ENCODE results near the gene OR2D3.
"Not testable (repeated sequence)": the region's sequence is repeated elsewhere in the genome, so short reads cannot be mapped to it uniquely, and the experiment has no call there.

Gene OR2D3

DNA sequence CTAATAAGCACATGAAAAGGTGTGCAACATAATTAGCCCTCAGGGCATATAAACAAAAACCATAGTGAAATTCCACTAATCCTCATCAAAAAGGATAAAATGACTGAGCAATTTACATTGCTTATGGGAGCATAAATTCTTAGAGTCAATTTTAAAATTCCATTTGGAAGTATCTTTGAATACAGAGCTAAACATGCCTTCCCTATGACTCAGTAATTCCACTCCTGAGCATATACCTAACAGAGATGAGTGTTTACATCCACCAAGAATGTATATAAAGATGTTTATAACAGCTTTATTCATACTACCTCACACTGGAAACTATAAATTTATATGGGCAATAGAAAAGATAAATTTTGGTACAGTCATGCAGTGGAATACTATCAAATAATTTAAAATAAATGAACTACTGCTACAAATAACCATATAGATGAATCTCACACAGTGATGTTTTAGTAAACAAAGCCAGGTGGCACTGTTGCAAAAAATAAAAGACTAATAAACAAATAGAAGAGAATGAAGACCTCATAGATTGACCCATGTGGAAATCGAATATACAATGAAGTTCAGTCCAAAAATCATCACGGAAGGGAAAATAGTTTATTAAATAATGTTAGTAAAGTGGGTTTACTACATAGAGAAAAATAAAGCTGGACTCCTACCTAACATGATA is 20.3 kb upstream of the OR2D3 start:
- Histone ChIP-seq H3K4me3 (no peak overlapping the region), H3K27ac (no peak overlapping the region), H3K9me3 (no peaks in the 10 kb centered on the region), H3K36me3 (no peaks in the 10 kb centered on the region), H3K4me1 (no peaks in the 10 kb centered on the region), H3K27me3 (no peaks in the 10 kb centered on the region)
- DNase-seq = no peak
- intact Hi-C loops (cut with DNase I; ENCODE audit: low total_unique reads) = no loop called here
- TF ChIP-seq, protein P1, sequence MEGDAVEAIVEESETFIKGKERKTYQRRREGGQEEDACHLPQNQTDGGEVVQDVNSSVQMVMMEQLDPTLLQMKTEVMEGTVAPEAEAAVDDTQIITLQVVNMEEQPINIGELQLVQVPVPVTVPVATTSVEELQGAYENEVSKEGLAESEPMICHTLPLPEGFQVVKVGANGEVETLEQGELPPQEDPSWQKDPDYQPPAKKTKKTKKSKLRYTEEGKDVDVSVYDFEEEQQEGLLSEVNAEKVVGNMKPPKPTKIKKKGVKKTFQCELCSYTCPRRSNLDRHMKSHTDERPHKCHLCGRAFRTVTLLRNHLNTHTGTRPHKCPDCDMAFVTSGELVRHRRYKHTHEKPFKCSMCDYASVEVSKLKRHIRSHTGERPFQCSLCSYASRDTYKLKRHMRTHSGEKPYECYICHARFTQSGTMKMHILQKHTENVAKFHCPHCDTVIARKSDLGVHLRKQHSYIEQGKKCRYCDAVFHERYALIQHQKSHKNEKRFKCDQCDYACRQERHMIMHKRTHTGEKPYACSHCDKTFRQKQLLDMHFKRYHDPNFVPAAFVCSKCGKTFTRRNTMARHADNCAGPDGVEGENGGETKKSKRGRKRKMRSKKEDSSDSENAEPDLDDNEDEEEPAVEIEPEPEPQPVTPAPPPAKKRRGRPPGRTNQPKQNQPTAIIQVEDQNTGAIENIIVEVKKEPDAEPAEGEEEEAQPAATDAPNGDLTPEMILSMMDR (IDR thresholded peaks at IDR 0.05) = peak in 1 of 2 experiments; percentile 3

DNA sequence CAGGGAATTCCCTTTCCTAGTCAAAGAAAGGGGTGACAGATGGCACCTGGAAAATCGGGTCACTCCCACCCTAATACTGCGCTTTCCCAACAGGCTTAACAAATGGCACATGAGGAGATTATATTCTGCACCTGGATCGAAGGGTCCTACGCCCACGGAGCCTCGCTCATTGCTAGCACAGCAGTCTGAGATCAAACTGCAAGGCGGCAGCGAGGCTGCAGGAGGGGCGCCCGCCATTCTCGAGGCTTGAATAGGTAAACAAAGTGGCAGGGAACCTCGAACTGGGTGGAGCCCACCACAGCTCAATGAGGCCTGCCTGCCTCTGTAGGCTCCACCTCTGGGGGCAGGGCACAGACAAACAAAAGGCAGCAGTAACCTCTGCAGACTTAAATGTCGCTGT is 16.0 kb upstream of the OR2D3 start:
- DNase-seq; H3K4me3 ChIP-seq; H3K36me3 ChIP-seq; H3K27ac ChIP-seq; H3K4me1 ChIP-seq; H3K9me3 ChIP-seq; H3K27me3 ChIP-seq; intact Hi-C loops (cut with DNase I; ENCODE audit: low total_unique reads): not testable (repeated sequence)

- no peak for DNase-seq
- no peak overlapping the region for H3K27ac ChIP-seq
- intact Hi-C loops (cut with DNase I; ENCODE audit: low total_unique reads) = no loop called here
- H3K4me1 ChIP-seq = no peaks in the 10 kb centered on the region
- H3K9me3 ChIP-seq = no peaks in the 10 kb centered on the region
- no peak overlapping the region for H3K4me3 ChIP-seq
- H3K36me3 ChIP-seq = no peaks in the 10 kb centered on the region
- TF ChIP-seq, protein P1 (IDR thresholded peaks at IDR 0.05) = no peak
- H3K27me3 ChIP-seq = no peaks in the 10 kb centered on the region
These were observed 9.4 kb upstream of the OR2D3 start for GRCh38 chr11:6911378-6911777.

DNA sequence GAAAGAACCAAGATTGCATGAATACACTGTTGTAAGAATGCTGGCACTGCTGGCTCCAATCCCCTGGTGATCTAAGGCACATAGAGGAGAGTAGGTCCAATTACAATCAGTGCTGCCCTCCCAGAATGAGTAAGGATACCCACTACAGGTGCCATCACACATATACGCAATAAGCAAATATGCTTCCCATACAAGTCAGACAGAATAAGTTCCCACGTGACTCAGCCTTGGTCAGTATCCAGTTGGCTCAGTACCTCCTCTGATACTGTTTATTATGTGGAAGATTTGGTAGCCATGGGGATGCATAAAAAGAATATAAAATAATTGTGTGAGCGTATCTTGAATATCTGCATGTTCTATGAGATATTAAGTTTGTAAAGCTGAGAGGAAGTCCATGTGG is 8.9 kb upstream of the OR2D3 start:
- no peak for DNase-seq
- TF ChIP-seq, protein P1 (IDR thresholded peaks at IDR 0.05) = no peak
- no peaks in the 10 kb centered on the region for H3K4me1 ChIP-seq
- H3K9me3 ChIP-seq = no peaks in the 10 kb centered on the region
- H3K27me3 ChIP-seq = no peaks in the 10 kb centered on the region
- H3K36me3 ChIP-seq = no peaks in the 10 kb centered on the region
- intact Hi-C loops (cut with DNase I; ENCODE audit: low total_unique reads) = no loop called here
- H3K27ac ChIP-seq = no peak overlapping the region
- H3K4me3 ChIP-seq = no peak overlapping the region

DNA sequence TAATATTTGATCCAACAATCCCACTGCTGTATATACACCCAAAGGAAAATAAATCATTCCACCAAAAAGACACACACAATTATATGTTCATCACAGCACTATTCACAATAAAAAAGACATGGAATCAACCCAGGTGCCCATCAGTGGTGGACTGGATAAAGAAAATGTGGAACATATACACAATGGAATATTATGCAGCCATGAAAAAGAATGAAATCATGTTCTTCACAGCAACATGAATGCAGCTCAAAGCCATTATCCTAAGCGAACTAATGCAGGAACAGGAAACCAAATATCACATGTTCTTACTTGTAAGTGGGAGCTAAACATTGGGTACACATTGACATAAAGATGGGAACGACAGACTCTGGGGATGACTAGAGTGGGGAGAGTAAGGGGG is 1.1 kb upstream of the OR2D3 start:
- TF ChIP-seq, protein P1 (IDR thresholded peaks at IDR 0.05) = no peak
- no peaks in the 10 kb centered on the region for H3K9me3 ChIP-seq
- intact Hi-C loops (cut with DNase I; ENCODE audit: low total_unique reads) = no loop called here

DNA sequence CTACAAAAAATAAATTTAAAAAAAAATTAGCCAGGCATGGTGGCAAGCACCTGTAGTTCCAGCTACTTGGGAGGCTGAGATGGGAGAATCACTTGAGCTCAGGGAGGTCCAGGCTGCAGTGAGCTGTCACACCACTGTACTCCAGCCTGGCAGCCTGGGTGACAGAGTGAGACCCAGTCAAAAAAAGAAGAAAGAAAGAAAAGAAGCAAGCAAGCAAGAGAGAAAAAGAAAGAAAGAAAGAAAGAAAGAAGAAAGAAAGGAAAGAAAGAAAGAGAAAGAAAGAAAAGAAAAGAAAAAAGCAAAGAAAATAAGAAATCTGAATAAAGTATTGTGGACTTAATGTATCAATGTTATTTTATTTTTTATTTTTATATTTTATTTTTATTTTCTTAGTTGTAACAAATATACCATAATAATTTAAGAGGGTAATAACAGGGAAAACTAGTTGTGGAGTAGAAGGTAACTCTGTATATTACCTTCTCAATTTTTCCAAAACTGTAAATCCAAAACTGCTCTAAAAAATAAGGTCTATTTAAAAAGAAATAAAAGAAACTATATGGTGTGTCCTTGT is 4.3 kb downstream of the OR2D3 start:
- peaks cover 0 to 16% (median 5%) of the 10 kb centered on the region in 4 donors for H3K4me1 ChIP-seq
- H3K27ac ChIP-seq = no peak overlapping the region
- no peaks in the 10 kb centered on the region for H3K36me3 ChIP-seq
- H3K4me3 ChIP-seq = no peak overlapping the region
- intact Hi-C loops (cut with DNase I; ENCODE audit: low total_unique reads) = no loop called here
- no peak for DNase-seq
- no peaks in the 10 kb centered on the region for H3K9me3 ChIP-seq
- TF ChIP-seq, protein P1 (IDR thresholded peaks at IDR 0.05) = no peak
- H3K27me3 ChIP-seq = no peaks in the 10 kb centered on the region

More for the DNA sequence above, 1.1 kb upstream of the OR2D3 start:
- no peaks in the 10 kb centered on the region for H3K27me3 ChIP-seq
- no peaks in the 10 kb centered on the region for H3K4me1 ChIP-seq
- no peak overlapping the region for H3K27ac ChIP-seq
- H3K36me3 ChIP-seq = no peaks in the 10 kb centered on the region
- H3K4me3 ChIP-seq = no peak overlapping the region
- DNase-seq = no peak
